GM18951 (cell line): ENCODE measurements around the gene JAM2.
"Not testable (repeated sequence)": the region's sequence is repeated elsewhere in the genome, so short reads cannot be mapped to it uniquely, and the experiment has no call there.

Source experiments
- POLR2A ChIP-seq: IDR thresholded peaks from 4 replicates; pipeline ENCODE4 v1.6.1; 2011; ENCODE audit warnings: mild to moderate bottlenecking; ENCODE audit not compliant: insufficient read length, insufficient read depth; ENCODE audit errors: extremely low read depth
- in situ Hi-C: fragments of 300-500 bp; cut with MboI; formaldehyde crosslinking; loops from one replicate; pipeline ENCODE4 v1.12.0; 2022; ENCODE audit warnings: low sequenced_read_pairs, mixed read lengths, inconsistent platforms; ENCODE audit not compliant: unreplicated experiment

JAM2 gene

DNA sequence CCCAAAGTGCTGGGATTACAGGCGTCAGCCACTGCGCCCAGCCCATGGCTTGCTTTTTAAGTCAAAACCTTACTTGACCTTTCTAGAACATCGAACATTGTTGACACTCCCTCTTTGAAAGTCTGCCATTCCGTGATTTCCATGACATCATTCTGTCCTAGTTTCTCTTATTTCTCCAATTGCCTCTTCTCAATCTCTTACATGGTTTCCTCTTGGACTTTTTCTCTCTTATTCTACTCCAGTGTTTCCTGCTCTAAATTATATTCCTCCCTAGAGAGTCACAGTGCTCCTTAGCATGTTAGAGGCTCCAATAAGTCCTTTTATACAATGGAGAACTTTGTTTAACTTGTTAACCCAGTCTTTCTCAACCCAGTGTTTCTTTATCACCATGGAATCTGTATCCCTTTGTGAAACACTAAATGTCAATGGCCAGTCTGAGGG lies 25.5 kb downstream of the JAM2 start:
- in situ Hi-C loops = no loop called here
- TF ChIP-seq POLR2A = no peak

DNA sequence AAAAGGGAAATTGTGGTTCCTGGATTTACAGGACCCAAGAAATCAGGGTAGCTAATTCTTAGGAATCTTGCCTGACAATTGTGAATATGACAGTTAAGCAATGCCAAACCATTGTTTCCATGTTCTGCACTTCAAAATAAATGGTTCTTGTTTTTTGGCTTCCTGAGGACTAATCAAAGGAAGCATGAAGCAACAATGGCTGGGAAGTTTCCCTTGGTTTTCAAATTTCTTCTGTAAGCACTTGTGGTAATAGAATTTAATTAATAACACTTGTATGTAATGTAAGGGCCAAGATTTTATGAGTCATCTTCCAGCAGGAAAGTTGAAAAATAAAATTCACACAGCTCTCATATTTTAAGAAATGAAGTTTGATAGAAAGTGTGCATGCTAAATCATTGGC lies 31.7 kb downstream of the JAM2 start:
- in situ Hi-C loops = no loop called here

DNA sequence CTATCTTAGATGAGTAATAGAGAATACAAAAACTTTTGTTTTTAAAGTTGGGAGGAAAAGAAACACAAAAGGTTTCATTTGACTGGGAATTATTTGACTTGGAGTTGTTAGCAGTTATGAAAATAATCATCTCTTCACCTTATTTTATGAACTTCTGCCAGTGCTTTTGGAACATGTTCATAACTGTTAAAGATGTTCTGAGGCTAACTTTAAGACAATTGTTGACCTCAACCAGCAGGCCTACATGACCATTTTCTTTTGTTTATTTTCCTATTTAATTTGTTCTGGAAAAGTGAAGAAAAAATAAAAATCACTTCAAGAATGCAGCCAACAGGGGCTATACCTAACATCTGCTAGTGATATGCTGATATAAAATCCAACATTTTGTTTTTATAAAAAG lies 37.4 kb downstream of the JAM2 start:
- TF ChIP-seq POLR2A = no peak
- in situ Hi-C loops = no loop called here

More for the DNA sequence above, 31.7 kb downstream of the JAM2 start:
- TF ChIP-seq POLR2A = no peak

DNA sequence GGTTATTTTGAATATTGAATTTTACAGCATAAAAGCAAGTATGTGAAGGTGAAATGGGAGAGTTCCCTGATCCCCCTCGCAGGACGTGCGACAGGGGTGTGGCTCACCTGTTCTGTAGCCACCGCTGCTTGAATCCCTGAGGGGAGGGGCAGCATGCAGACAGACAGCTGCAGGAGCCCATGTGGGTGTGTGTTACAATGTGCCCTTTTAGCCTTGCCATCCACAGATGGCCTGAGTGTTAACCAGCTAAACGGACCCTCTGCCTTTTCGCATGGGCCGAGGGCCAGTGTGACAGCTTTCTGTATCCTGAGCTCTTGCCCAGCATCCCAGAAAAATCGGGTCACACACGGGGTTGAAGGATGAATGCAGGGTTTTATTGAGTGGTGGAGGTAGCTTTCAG lies 43.3 kb downstream of the JAM2 start:
- in situ Hi-C loops = no loop called here
- no peak for TF ChIP-seq POLR2A

DNA sequence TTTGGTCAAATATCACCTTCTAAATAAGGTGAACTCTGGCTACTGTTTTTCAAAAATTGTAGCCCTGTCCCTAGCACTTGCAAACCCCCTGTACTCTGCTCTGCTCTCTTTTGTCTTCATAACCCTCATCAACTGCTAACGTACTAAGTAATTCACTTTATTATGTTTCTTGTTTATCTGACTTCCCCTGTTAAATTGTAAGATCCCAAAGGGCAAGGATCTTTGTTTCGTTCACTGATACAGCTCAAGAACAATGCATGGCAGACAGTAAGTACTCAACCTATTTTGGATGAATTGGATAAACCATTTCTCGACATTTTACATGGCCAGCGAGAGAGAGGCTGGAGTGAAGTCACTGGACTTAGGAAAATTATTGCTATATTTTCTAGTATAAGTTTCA lies 48.7 kb downstream of the JAM2 start:
- no peak for TF ChIP-seq POLR2A
- in situ Hi-C loops = no loop called here

DNA sequence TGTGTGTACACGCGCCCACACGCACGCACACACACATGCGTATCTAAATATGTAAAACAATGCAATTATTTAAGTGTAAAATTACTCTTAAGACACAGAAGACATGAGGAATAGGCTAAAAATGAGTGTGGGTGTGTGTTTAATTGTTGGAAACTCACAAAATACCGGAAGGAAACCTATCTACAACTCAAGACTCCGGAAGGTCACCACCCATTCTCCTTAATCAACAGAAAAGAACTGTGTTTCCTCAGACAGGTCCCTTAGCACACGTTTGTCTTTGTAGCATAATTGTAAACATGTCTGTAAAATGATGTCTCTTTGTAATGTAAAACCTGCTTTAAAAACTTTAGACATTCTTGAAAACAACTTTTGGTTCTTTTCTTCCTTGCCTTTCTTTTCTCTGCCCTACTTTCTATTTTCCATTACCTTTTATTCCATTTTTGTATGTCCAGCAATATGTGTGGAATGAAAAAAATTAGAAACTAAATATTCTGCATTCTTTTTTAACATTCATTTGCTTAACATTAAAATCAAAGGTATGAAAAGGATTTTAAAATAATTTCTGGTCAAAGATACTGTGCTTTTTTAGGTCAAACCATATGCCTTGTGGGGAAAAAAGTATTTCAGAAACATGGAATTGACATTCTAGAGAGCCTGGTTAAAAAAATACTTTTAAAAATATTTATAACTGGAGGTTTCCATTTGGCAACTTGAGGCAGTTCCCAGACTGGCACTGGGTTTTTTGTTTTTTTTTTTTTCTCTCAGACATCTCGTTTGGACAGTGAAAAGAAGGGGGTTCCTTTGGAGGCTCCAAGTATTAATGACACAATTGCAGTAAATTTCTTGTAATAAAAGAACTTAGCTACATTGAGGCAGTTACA lies 49.5 kb downstream of the JAM2 start:
- in situ Hi-C loops = no loop called here
- no peak for TF ChIP-seq POLR2A

DNA sequence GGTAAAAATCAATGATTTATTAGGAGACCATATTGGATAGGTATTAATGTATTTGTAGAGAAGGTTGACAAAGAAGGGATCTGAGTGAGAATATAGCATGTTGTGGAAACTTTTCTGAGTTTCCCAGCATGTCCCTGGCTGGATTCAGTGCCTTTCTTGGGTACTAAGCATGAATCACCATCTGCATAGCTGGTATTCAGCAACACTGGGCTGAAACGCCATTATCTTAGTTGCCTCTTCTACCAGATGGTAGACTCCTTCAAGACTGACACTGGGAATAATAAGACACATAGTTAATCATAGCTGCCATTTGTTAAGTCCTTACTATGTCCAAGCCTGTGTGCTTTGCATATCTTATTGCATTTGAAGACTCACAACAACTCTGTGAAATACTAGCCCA lies 50.2 kb downstream of the JAM2 start:
- in situ Hi-C loops = no loop called here
- no peak for TF ChIP-seq POLR2A

DNA sequence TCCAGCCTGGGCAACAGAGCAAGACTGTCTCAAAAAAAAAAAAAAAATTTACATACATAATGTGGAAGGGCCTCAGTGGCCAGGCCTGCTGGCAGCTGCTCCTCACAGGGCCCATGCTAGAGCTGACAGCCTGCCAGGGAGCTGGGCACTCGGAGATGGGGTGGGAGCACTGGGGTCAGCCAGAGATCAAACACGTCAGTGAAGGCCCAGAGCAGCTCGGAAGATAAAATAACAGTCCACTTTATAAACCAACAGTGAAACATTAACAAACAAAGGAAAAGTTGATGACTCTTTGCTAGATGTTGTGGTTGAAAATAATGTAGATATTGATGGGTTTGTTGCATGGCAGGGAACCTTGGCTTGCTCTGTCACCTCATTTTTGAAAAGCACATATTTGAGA lies 52.9 kb downstream of the JAM2 start:
- no peak for TF ChIP-seq POLR2A
- in situ Hi-C loops = no loop called here

DNA sequence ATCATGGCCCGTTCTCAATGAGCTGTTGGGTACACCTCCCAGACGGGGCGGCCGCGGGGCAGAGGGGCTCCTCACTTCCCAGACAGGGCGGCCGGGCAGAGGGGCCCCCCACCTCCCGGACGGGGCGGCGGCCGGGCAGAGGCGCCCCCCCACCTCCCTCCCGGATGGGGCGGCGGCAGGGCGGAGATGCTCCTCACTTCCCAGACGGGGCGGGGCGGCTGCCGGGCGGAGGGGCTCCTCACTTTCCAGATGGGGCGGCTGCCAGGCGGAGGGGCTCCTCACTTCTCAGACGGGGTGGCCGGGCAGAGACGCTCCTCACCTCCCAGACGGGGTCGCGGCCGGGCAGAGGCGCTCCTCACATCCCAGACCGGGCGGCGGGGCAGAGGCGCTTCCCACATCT lies 56.4 kb downstream of the JAM2 start:
- in situ Hi-C loops = not testable (repeated sequence)

DNA sequence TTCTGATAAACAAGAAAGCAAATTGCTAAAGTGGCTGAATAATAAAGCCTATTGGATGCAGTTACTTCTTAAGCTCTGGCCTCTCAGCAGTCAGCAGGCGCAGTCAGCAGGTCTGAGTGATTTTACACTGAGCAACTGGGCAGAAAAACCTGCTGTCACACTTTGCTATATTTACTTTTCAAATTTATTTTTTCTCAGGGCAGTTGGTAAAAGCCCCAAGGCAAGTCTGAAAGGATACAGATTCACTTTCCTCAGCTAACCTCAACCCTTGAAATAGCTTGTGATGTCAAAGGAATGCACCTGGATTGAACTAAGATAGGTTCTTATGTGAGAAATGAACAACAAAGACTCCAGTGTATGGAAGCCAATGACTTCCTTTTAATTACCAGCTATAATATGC lies 61.7 kb downstream of the JAM2 start:
- in situ Hi-C loops = no loop called here
- TF ChIP-seq POLR2A = no peak

DNA sequence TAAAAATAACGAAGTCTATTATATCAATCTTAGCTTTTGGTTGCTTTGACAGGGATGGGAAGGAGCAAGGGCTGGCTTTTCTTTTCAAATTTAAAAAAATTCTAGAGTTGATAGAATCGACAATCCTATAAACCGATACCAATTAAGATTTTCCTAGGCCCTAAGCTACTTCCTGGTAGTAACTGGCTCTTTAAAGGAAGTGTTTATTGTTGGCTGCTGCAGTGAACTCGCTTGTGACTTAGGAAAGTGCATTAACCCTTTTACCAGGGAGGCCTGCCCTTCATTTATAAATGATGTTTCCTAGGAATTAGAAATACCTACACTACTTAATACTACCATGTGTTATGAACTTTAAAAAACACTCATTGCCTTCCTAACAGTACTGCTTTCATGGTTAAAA lies 62.5 kb downstream of the JAM2 start:
- no peak for TF ChIP-seq POLR2A
- in situ Hi-C loops = no loop called here

DNA sequence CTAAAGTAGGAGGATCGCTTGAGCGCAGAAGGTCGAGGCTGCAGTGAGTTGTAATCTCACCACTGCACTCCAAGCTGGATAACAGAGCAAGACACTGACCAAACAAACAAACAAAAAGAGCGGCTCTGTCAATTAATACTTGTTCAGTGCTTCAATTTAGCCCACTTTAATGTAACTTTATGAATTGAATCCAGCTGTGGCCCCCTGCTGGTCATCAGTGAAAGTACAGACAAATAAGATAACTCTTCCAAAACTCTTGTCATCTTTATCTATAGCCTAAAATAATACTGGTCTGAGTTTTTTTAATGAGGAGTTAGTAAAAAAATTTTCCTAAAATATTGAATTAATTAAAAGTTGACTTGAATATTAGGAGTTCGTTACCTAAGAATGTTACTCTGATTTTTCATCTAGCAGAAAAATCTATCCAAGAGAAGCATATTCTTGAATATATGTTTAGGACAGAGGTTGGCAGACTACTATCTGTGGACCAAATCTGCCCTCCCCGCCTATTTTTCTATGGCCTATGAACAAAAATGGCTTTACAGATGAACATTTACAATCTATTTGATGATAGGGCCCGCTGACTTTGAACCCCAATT lies 69.5 kb downstream of the JAM2 start:
- in situ Hi-C loops = no loop called here
- TF ChIP-seq POLR2A = no peak

DNA sequence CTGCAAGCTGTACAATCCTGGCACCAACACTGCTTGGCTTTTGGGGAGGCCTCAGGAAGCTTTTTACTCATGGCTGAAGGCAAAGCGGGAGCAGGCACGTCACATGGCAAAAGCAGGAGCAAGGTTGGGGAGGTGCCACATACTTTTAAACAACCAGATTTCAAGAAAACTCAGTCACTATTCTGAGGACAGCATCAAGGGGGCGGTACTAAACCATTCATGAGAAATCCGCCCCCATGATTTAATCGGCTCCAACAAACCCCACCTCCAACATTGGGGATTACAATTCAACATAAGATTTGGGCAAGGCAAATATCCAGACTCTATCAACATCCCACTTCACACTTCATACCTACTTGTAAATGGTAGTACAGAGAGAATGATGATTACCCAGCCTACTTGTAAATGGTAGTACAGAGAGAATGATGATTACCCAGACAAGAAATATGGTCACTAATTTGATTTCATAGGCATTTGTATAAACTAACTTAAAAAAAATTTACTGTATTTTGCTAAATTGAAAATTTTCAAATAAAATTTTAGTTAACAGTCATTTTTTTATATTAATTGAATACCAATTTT lies 70.7 kb downstream of the JAM2 start:
- TF ChIP-seq POLR2A = no peak
- in situ Hi-C loops = loop anchor here (10.0 kb wide), 1 partner anchor 105 kb away; the partner anchor contains the start of gene MRPL39

DNA sequence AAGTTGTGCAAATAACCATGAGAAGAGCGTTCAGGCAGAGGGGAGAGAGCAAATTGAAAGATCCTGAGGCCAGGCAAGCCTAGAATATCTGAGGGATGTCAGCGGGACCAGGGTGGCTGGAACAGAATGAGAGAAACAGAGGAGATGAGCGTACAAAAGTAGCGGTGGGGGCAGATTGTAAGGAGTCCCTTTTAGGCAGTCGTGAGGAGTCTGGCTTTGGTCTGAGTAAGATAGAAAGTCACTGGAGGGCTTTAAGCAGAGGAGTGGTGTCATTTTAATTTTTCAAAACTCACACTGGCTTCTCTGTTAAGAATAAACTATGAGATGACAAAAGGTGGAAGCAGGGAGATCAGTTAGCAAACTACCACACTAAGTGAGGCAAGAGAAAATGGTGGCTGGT lies 71.5 kb downstream of the JAM2 start:
- in situ Hi-C loops = loop anchor here (10.0 kb wide), 1 partner anchor 106 kb away; the partner anchor contains the start of gene MRPL39
- no peak for TF ChIP-seq POLR2A

DNA sequence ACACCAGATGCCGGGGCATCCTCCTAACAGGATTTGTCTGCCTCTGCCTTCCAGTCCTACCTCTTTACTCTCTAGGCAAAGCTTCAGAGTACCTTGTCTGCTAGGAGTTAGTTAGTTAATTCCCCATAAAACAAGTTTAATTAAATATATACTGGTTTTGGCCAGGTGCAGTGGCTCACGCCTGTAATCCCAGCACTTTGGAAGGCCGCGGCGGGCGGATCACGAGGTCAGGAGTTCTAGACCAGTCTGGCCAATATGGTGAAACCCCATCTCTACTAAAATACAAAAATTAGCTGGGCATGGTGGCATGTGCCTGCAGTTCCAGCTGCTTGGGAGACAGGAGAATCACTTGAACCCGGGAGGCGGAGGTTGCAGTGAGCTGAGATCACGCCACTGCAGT lies 75.0 kb downstream of the JAM2 start:
- in situ Hi-C loops = loop anchor here (10.0 kb wide), 1 partner anchor 109 kb away; the partner anchor contains the start of gene MRPL39
